HG03439 (cell line): Measurements from ENCODE around the gene WDCP.

Experiments
- ATAC-seq: cut with Tn5 transposase; IDR thresholded peaks from one replicate; pipeline ENCODE4 v1.9.1; 2021; ENCODE audit warnings: mild to moderate bottlenecking, moderate library complexity; ENCODE audit not compliant: unreplicated experiment

WDCP gene

GRCh38 chr2:24007693-24008092 is 39.5 kb downstream of the WDCP start:
- ATAC-seq, result no peak

- ATAC-seq, result no peak
These were observed 52.6 kb downstream of the WDCP start for GRCh38 chr2:23994567-23994966.

- no peak for ATAC-seq
These were observed 53.4 kb downstream of the WDCP start for GRCh38 chr2:23993736-23994269.

- no peak for ATAC-seq
These were observed 54.3 kb downstream of the WDCP start for GRCh38 chr2:23992931-23993330.

GRCh38 chr2:23988371-23988770 is 58.8 kb downstream of the WDCP start:
- no peak for ATAC-seq
